NCI-H1105 (cell line): ENCODE data around the gene MAEA.
"Not testable (repeated sequence)": the region's sequence is repeated elsewhere in the genome, so short reads cannot be mapped to it uniquely, and the experiment has no call there.

Source experiments
- DNase-seq: peaks from one replicate; lab custom pipeline; 2025; lab: John Stamatoyannopoulos, UW

Gene MAEA

DNA sequence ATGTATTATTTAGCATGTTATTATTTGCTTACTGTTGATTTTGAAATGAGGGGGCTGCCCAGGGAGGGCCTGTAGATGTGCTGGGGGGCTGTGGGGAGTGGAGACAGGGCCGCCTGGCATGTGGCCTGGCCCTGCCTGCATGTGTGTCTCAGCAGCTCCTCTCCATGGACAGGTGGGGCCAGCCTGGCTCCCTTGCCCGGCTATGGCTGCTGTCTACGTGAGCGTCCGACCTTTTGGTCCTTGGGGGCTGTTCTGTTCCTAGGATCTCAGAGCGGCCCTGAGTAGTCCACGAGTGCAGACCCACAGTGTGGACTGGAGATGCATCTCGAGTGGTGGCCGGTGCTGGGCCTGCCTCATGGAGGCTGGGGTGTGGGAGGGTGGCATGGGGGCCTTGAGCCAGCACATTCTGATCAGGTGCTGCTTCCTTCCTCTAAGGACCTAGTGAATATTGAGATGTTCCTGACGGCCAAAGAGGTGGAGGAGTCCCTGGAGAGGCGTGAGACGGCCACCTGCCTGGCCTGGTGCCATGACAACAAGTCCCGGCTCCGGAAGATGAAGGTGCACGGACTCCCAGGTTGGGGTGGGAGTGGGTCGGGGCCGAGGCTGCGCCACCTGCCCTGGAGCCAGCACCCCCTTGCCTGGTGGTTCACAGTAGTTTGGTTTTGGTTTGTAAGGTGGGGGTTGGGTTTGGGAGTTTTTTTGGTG, 32.4 kb downstream of the MAEA start:
- no peak for DNase-seq

DNA sequence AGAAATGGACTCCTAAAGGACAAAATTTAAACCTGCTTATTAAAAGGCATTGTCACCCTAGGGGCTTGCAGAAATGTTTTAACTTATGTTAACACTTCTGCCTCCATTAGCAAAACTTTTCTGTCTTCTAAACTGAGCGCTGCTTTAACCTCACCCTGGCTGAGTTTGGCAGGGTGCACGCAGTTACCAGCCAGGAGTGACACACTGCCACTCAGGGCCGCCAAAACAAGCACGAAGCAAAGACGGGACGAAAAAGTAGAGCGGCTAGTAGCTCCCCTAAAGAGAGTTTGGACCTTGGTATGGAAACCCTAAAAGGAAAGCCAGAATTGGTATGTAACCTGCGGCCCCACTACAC, 33.6 kb downstream of the MAEA start:
- no peak for DNase-seq

DNA sequence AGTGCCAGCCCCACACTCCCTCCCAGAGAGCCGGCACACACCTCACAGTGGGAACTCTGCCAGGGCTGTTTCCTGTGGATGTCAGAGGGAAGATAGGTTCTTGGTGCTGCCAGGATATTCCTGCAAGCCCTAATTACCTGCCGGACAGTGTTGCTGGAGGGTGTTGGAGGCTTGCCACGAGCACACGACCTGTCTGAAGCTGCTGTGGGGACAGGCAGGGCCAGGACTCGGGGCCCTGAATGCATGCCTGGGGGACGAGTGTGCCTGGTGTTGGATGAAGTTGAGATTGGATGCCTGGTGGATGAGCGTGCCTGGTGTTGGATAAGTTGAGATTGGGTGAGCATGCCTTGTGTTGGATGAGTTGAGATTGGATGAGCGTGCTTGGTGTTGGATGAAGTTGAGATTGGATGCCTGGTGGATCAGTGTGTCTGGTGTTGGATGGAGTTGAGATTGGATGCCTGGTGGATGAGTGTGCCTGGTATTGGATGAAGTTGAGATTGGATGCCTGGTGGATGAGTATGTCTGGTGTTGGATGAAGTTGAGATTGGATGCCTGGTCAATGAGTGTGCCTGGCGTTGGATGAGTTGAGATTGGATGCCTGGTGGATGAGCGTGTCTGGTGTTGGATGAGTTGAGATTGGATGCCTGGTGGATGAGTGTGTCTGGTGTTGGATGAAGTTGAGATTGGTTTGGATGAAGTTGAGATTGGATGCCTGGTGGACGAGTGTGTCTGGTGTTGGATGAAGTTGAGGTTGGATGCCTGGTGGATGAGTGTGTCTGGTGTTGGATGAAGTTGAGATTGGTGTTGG, 34.1 kb downstream of the MAEA start:
- DNase-seq = no peak

DNA sequence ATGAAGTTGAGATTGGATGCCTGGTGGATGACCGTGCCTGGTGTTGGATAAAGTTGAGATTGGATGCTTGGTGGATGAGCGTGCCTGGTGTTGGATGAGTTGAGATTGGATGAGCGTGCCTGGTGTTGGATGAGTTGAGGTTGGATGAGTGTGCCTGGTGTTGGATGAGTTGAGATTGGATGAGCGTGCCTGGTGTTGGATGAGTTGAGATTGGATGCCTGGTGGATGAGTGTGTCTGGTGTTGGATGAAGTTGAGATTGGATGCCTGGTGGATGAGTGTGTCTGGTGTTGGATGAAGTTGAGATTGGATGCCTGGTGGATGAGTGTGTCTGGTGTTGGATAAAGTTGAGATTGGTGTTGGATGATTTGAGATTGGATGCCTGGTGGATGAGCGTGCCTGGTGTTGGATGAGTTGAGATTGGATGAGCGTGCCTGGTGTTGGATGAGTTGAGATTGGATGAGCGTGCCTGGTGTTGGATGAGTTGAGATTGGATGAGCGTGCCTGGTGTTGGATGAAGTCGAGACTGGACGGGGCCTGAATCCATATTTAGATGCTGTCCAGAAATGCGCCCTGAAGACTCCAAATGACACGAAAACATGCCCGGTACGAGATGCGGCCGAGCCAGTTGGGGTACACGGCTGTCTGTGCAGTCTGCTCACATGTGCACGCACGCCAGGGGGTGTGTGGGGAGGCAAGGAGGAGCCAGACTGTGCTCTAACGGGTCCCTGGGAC, 34.9 kb downstream of the MAEA start:
- not testable (repeated sequence) for DNase-seq

DNA sequence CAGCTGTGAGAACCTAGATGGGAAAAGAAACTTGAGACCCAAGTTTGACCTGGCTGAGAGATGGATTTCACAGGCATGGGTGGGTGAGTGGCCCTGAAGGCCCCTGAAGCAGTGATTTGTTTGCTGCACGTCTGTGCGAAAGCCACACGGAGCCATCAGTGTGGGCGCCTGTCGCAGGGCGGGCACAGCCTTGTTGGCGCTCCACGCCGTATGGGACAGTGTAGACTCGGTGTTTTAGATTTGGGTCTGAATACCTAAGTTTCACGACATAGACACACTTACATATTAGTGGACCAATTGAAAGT, 35.4 kb downstream of the MAEA start:
- no peak for DNase-seq

DNA sequence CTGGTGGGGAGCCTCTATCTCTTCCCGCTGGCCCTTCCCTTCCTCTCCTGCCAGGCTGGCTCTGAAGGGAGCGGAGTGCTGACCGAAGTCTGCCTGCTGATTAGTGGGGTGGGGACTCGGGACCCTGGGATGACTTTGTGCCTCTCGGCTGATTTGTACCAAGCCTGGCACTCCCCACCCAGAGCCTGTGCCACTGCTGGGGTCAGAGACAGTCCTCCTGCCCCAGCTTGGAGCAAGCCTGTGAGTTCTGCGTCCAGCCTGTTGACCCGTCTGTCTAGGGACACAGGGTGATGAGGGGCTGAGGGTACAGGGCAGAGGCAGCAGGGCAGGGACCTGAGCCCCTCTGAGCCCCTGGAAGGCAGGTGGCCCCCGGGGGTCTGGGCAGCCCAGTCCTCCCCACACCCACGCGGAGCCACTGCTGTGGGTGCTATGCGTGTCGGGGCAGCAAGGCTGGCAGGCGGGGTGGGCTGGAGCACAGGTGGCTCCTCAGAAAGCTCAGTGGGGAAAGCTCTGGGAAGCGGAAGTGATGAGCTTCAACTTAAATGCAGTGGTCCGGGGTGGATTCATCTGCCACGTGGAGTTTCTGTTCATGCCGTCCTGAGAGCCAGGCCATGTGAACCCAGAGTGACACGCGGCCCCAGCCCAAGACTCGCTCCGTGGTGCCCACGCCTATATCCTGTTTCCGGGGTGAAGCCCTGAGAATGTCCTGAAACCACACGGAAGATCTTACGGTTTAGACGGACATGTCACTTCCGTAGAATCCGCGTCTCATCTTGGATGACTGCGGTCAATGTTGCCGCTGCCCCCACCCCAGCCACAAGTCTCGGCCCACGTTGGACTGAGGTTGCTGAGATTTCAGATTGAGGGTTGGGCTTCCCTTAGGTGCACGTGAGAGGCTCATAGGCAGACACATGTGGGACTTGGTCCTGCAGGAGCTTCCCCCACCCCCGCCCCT, 36.3 kb downstream of the MAEA start:
- DNase-seq = no peak

DNA sequence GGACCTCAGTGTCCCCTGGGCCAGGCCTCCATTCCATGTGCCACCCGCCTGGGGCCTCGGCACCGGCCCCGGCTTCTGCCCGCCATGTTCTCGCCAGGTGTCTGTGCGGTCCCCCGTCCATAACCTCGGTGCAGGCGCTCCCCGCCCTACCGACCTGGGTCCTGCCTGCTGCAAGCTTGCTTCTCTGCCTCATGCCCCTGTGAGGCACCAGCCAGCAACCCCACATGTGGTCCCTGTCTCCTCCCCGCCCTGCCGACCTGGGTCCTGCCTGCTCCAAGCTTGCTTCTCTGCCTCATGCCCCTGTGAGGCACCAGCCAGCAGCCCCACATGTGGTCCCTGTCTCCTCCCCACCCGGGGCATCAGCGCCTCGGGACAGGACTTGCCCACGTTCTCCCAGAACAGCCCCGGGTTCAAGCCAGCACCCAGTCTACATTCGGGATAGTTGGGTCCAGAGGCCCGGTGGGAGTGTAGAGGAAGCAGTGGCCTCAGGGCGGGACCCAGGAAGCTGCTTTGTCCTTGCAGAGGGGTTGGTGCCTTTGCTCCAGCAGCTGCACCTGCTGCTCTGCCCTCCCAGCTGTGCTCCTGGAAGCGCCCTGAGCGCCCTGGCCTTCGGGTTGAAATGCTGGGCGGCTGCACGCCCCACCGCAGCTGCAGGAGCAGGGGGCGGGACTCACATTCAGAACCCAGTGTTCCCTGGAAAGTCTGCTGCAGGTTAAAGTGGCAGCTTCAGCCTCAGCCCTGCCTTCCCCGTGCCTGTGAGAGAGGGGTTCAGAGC, 37.2 kb downstream of the MAEA start:
- no peak for DNase-seq

DNA sequence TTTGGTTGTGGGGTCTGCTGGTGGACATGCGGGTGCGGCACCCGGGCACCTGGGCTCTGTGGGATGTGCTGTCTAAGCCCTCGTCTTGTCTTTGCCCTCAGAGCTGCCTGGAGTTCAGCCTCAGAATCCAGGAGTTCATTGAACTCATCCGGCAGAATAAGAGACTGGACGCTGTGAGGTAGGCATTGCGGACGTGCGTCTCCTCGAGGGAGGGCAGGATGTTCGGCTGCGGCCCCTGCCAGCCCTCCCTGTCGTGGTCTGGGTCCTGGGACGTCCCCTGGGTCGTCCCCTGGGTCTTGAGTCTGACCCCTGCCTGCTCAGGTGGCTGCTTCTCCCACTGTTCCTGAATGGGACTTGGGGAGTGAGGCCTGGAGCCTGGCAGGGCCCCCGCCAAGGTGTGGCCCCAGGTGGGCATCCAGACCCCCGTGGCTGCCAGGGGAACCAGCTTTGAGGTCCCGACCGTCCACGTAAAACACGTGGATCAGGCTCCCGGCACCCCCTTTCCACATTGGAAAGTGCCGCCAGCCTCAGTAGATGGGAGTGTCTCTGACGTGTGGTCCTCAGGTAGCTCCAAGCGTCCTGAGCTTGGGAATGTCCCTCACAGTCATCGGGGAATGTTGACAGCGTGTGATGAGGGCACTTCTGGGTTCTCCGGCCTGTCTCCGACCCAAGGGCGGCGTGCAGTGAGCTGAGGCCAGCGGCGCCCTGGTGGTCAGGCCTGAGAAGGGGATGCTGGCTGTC, 38.0 kb downstream of the MAEA start:
- DNase-seq = no peak

DNA sequence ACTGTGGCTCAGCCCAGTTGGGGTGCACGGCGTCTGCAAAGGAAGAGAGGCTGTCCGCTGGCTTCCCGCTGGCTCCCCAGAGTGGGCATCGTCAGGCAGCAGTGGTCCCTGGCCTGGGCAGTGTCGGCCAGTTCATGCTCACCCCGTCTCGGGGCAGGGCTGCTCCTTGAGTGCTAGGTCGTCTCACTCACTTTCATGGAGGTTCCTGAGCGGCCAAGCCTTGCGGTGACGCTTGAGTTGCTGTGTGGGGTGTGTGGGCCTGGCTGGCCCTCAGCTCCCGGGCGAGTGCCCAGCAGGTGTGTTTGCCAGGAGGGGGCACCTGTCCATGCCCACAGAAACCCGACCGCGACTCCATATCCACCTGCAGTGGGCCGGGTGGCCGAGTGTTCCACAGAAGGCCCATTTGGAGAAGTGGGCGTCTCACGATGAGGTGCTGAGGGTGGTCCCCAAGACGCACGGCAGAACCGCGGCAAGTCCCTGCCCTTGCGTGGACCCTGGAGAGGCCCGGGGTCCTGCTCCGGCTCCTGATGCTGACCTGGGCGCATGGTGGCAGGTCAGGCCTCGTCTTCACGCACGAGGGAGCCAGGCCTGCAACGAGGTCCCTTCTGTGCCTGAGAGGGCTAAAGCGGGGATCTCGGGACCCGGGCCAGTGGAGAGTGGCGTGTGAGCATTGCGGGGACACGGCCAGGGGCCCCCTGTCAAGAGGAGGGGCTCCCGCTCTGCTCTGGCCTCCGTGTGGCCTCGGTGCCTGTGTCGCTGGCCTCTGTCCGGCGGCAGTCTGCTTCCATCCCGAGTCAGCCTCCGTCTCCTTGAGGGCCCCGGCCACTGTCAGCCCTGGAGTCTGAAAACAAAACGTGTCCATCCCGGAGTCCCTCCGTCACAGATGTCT, 38.8 kb downstream of the MAEA start:
- DNase-seq = no peak

DNA sequence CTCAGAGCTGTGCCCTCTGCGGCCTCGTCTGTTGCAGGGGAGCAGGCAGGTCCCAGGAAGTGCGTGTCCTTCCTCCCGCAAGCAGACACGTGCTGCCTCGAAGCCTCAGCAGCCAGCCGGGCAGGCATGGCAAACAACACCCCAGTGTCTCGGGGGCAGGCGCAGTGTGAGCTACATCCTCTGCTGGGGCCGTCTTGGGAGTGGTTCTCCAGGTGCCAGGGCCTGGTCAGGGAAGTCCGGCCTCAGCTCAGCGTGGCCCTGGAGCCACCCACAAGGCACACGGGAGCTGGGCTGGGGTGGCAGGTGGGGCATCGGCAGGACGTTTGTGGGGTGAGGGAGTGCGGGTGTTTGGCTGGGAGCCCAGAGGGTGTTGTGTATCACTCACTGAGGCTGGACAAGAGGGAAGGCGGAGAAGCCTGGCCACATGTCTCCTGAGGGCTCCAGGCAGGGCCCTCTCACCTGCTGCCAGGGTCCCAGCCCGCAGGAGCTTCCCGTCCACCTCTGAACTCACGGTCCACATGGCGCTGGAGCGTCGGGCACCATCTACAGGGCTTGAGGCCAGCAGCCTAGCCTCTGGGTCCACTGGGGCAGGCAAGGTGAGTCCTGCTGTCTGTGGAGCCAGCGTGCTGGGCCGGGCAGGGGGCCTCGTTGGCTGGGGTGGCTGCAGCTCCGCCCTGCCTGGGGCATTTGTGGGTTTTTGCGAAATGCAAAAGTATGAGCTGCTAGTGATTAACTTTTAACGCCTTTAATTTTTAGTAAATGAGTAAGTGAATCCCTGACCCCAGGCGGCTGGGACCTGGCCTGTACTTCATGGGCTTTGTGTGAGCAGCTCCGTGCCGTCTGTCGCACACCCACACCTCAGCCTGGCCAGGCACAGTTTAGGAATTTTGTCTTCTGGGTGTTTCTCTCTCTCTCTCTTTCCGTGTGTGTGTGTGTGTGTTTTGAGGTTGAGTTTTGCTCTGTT, 40.0 kb downstream of the MAEA start:
- no peak for DNase-seq

DNA sequence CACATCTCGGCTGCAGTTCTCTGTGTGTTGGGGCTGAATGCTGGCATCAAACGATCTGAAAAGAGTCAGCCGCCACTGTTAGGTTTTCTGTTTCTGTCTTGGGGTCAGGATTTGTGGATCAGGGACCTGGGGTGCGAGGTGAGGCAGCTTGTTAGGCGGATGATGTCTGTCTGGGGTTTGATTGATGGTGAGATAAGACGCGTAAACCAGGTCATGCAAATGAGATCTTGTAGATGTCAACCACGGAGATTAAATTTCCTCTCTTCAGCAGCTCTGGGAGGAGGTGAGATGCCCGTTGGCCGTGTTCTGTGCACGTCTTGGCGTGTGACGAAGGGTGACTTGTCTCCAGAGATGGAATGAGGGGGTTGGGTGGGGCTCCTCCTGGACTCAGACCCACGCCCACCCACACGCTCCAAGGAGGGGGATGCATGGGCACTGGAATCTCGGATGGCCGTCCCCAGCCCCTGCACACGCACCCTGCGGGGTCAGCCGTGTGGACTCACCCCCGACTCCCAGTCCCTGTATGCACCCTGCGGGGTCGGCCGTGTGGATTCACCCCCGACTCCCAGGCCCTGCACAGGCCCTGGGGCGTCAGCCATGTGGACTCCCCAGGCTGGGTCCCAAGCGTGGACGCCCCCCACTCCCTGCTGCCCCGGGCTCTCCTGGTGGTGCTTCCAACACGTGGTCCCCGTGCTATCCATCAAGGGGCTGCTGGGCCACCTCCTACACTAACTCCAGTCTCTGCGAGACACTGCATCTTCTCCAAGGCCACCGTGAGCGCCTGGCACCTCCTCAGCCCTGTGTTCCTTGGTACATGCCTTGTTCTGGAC, 41.3 kb downstream of the MAEA start:
- no peak for DNase-seq

DNA sequence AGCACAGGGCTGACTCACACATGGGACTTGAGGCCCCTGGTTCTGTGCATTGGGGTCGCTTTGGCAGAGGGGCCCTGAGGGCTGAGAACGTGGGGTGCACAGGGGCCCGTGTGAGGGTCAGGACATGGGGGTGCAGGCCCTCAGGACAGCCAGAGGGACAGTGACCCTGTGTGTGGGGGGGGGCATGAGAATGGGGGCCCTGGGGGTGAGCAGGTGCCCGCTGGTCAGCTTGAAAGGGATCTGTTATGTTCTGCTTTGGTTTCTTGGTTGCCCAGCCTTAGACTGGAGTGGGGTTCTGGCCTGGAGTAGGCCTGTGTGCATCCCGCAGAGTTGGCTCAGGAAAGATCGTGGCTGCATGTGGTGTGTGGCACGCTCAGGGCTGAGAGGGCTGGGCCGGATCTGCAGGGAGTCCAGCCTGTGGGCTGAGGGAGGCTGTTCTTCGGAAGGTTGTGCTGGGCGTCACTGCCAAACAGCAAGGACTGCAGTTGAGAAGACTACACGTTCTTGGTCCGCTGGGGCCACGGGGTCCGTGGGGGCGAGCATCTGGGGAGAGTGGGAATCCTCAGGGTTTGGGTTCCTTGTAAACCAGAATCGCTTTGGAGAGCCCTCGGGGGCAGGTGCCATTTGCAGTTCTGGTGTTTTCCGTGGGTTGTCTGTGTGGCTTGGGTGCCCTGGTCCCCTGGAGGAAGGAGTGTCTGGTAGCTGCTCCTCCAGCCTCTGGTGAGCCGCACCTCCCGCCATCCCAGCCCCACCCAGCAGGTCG, 42.1 kb downstream of the MAEA start:
- DNase-seq = no peak

DNA sequence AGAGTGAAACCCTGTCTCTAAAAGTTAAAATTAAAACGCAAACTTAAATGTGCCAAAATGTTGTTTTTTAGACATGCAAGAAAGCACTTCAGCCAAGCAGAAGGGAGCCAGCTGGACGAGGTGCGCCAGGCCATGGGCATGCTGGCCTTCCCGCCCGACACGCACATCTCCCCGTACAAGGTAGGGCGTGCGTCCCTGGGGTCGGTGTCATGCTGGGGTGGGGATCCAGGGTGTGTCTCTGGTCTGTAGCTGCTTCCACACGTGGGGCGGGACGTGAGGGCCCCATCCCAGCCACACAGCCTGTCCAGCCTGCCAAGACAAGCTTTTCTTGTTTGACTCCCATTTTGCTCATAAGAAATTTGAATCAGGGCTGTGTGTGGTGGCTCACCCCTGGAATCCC, 43.0 kb downstream of the MAEA start:
- no peak for DNase-seq

DNA sequence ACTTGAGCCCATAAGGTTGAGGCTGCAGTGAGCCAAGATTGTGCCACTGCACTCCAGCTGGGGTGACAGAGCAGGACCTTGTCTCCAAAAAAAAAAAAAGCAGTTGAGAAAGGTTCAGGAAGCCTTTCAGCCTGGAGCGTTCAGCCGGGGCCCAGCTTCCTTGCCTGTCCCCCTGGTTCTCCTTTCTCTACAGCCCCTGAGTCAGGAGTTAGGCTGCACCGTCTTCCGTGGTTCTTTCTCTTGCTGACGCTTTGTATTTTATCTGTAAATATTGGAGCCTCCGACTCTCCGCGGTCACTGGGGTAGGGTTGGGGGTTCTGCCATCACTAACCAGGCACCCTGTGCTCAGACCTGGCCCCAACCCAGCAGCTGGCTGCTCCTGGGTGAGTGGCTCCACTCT, 43.6 kb downstream of the MAEA start:
- DNase-seq = no peak

DNA sequence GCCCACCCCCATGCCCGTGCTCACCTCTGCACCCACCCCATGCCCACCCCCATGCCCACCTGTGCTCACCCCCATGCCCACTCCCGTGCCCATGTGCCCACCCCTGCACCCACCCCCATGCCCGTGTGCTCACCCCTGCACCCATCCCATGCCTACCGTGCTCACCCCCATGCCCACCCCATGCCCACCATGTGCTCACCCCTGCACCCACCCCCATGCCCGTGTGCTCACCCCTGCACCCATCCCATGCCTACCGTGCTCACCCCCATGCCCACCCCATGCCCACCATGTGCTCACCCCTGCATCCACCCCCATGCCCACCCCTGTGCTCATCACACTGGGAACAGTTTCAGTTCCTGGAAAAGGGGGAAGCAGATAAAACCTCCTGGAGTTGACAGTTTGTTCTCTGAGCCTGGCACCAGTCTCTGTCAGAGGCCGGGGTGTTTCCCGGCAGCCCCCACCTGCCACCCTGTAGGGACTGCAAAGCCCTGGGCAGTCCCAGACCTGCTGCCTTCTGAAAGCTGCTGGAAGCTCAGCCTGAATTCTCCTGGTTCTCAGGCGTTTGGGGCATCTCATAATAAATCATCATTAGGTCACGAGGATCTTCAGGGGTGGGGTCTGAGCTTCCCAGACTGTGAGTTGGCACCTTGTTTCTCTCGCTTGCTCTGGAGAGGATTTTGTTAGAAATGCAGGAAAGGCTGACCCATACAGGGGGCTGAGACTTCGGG, 44.3 kb downstream of the MAEA start:
- DNase-seq = not testable (repeated sequence)

DNA sequence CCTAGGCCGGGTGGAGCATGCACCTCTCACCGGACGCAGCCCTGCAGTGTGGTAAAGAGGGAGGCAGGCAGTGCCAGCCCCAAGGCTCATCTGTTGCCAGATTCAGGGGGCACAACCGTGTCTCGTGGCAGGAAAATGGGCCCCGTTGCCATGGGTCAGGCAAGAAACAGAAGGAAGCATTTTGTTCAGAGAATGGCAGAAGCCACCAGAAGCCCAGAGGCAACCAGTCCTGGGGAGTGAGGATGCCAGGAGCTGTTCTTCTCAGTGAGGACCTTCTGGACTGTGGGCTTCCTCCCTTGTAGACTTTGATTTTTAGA, 44.8 kb downstream of the MAEA start:
- DNase-seq = no peak
